HG03432 (cell line): ENCODE results near the gene MRPL36.

Experiments used
- ATAC-seq: cut with Tn5 transposase; IDR thresholded peaks from one replicate; pipeline ENCODE4 v1.9.1; 2021; ENCODE audit warnings: mild to moderate bottlenecking, moderate library complexity; ENCODE audit not compliant: unreplicated experiment

MRPL36 gene

GRCh38 chr5:1782385-1783215, 17.0 kb downstream of the MRPL36 start:
- ATAC-seq: no peak

- no peak for ATAC-seq
Observed at GRCh38 chr5:1781726-1782384, 17.8 kb downstream of the MRPL36 start.

- no peak for ATAC-seq
Observed at GRCh38 chr5:1781107-1781506, 18.5 kb downstream of the MRPL36 start.

GRCh38 chr5:1780614-1780930, 19.1 kb downstream of the MRPL36 start:
- ATAC-seq: no peak

GRCh38 chr5:1779782-1780613, 19.6 kb downstream of the MRPL36 start:
- ATAC-seq: no peak

- ATAC-seq: no peak
Observed at GRCh38 chr5:1779021-1779680, 20.5 kb downstream of the MRPL36 start.

GRCh38 chr5:1778138-1779020, 21.3 kb downstream of the MRPL36 start:
- ATAC-seq: no peak

GRCh38 chr5:1777281-1778137, 22.1 kb downstream of the MRPL36 start:
- no peak for ATAC-seq

GRCh38 chr5:1776831-1777230, 22.8 kb downstream of the MRPL36 start:
- ATAC-seq: no peak

- peak; percentile 67 for ATAC-seq
Observed at GRCh38 chr5:1772634-1773033, 27.0 kb downstream of the MRPL36 start.

- no peak for ATAC-seq
Observed at GRCh38 chr5:1771149-1772065, 28.2 kb downstream of the MRPL36 start.

- no peak for ATAC-seq
Observed at GRCh38 chr5:1770443-1770802, 29.2 kb downstream of the MRPL36 start.

- ATAC-seq: no peak
Observed at GRCh38 chr5:1769752-1770442, 29.7 kb downstream of the MRPL36 start.

GRCh38 chr5:1769017-1769640, 30.5 kb downstream of the MRPL36 start:
- no peak for ATAC-seq

- ATAC-seq: no peak
Observed at GRCh38 chr5:1768283-1769000, 31.2 kb downstream of the MRPL36 start.

- no peak for ATAC-seq
Observed at GRCh38 chr5:1767524-1768282, 31.9 kb downstream of the MRPL36 start.
